ENCODE results near the gene ANKRD63. TPM values are rescaled to one million over a fixed set of nuclear protein-coding genes. Genes with fewer than 3 reads are reported as not detected.
A peak's percentile ranks its signal among the peaks of the same experiment; 100 is the strongest.

Gene ANKRD63
- total RNA-seq, 1 experiment from 2014 or later, result 0.46 TPM

GRCh38 chr15:40307421-40308211 is 24.8 kb upstream of the ANKRD63 start, which contains the start of gene PLCB2:
PLCB2 (minus strand) TSS chr15:40307935; CDS start chr15:40307672, 263 bp downstream.
- H3T11ph ChIP-seq (ENCODE audit: low read length), result no peak within 1 kb of the TSS
- no peaks in the 10 kb centered on the region for H4K20me1 ChIP-seq (ENCODE audit: control insufficient read depth, insufficient read depth, insufficient read length)
- H3K23ac ChIP-seq (ENCODE audit: insufficient read length, low read depth, low read length), result no peak within 1 kb of the TSS
- H2BK15ac ChIP-seq (ENCODE audit: low read depth, low read length), result no peak within 1 kb of the TSS
- H4K91ac ChIP-seq (ENCODE audit: insufficient read length, low read depth, low read length), result no peak within 1 kb of the TSS
- WGBS (ENCODE audit: extremely low coverage, insufficient read length, low lambda C conversion rate), result no CpG with 5 or more reads among the region's 15 CpGs
- no peak within 1 kb of the TSS for H2BK12ac ChIP-seq (ENCODE audit: insufficient read length, low read depth, low read length)
- no peak within 1 kb of the TSS for H4K8ac ChIP-seq (replicated peaks; ENCODE audit: insufficient read length, low read depth, low read length)
- no peaks in the 10 kb centered on the region; a peak in 1 of 5 replicates for H3K9me3 Mint-ChIP-seq
- peaks cover 38% of the 10 kb centered on the region for H3K27me3 Mint-ChIP-seq (ENCODE audit: low read depth)
- no peaks in the 10 kb centered on the region for H3K79me2 ChIP-seq (ENCODE audit: insufficient read depth, low read length)
- no peak within 1 kb of the TSS for H2BK120ac ChIP-seq (ENCODE audit: low read depth, low read length, poor library complexity, severe bottlenecking)
- H3K18ac ChIP-seq (ENCODE audit: insufficient read length, low read depth, low read length), result no peak within 1 kb of the TSS
- H4K5ac ChIP-seq (ENCODE audit: insufficient read length, low read depth, low read length), result no peak within 1 kb of the TSS
- no peaks in the 10 kb centered on the region for H3K9me3 ChIP-seq (ENCODE audit: control insufficient read depth, low read depth, low read length)
- TF ChIP-seq, protein P1, sequence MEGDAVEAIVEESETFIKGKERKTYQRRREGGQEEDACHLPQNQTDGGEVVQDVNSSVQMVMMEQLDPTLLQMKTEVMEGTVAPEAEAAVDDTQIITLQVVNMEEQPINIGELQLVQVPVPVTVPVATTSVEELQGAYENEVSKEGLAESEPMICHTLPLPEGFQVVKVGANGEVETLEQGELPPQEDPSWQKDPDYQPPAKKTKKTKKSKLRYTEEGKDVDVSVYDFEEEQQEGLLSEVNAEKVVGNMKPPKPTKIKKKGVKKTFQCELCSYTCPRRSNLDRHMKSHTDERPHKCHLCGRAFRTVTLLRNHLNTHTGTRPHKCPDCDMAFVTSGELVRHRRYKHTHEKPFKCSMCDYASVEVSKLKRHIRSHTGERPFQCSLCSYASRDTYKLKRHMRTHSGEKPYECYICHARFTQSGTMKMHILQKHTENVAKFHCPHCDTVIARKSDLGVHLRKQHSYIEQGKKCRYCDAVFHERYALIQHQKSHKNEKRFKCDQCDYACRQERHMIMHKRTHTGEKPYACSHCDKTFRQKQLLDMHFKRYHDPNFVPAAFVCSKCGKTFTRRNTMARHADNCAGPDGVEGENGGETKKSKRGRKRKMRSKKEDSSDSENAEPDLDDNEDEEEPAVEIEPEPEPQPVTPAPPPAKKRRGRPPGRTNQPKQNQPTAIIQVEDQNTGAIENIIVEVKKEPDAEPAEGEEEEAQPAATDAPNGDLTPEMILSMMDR (conservative IDR thresholded peaks at IDR 0.05), result peak; percentile 59
- H3K36me3 Mint-ChIP-seq (ENCODE audit: insufficient read depth in 1 of 3, low read depth in 3 of 3), result no peaks in the 10 kb centered on the region
- H2BK20ac ChIP-seq (ENCODE audit: low read depth, low read length, poor library complexity, severe bottlenecking), result no peak within 1 kb of the TSS
- peak within 1 kb of the TSS in 1 of 2 experiments; percentile 46; a peak in 2 of 5 replicates for H3K4me3 Mint-ChIP-seq
- no peak within 1 kb of the TSS; a peak in 2 of 7 replicates for H3K27ac Mint-ChIP-seq
- no peak within 1 kb of the TSS for H2BK5ac ChIP-seq (ENCODE audit: insufficient read length, low read length)
- H3K79me1 ChIP-seq (ENCODE audit: insufficient read depth, low read depth, low read length, poor library complexity, severe bottlenecking), result no peaks in the 10 kb centered on the region
- H3K27me3 ChIP-seq (ENCODE audit: insufficient read depth, low read length), result no peaks in the 10 kb centered on the region
- peak; percentile 76 for DNase-seq
- no peaks in the 10 kb centered on the region for H3K23me2 ChIP-seq (ENCODE audit: insufficient read length, low read depth, low read length, poor library complexity, severe bottlenecking)
- H3K4ac ChIP-seq (ENCODE audit: low read depth, low read length), result no peak within 1 kb of the TSS
- peaks cover 6% of the 10 kb centered on the region; the same call in 1 of the 2 replicates for H3K4me1 ChIP-seq (ENCODE audit: insufficient read depth, low read length)
- H3K4me1 Mint-ChIP-seq, result peaks cover 27 to 34% of the 10 kb centered on the region in 2 experiments
- no peak within 1 kb of the TSS for H2AFZ ChIP-seq (ENCODE audit: low read length)
- no peak within 1 kb of the TSS for H3K56ac ChIP-seq (ENCODE audit: insufficient read length, low read depth, low read length)
- H3K14ac ChIP-seq (ENCODE audit: insufficient read depth, low read length), result 0 out of 2 replicates have a peak within 1 kb of the TSS, but pooled peaks have one; percentile 17
- no peak within 1 kb of the TSS for H3K9ac ChIP-seq (ENCODE audit: extremely low read depth, insufficient read length, low read length)
- H2AK5ac ChIP-seq (ENCODE audit: insufficient read length, low read length), result no peak within 1 kb of the TSS
- H3K27ac ChIP-seq (ENCODE audit: insufficient read length, low read depth, low read length), result no peak within 1 kb of the TSS
- H3K4me2 ChIP-seq (ENCODE audit: insufficient read depth, insufficient read length, low read length), result peak within 1 kb of the TSS; percentile 16
